Stimulated activated CD4-positive, alpha-beta T cell treated with anti-CD3 and anti-CD28 coated beads, Interleukin-12 subunit alpha, Interleukin-12 subunit beta, amount 100 ng/mL, for 24 hours (primary cell): Measurements from ENCODE around the gene NXPH2.

Experiments used
- DNase-seq, 2 experiments: peaks; one replicate each; pipeline ENCODE4 v3.0.0-alpha.2; 2020; ENCODE audit warnings: low read depth in 2 of 2

Gene NXPH2

DNA sequence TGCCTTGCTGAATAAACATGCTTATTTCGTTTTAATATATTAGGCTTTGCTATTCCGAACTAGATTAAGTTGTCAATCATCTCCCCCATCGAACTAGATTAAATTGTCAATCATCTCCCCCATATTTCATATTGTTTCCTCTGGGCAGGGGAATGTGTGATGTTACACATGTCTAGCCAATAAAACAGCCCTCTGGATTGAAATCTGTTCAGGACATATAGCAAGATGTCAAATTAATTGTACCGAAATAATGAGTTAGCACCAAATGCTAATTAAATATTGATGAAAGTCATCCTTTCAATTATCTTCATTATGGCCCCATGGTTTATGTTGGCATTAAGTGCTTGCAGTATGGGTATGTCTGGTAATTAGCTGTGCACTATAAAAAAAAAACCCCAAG lies 143.1 kb downstream of the NXPH2 start:
- DNase-seq, result no peak

DNA sequence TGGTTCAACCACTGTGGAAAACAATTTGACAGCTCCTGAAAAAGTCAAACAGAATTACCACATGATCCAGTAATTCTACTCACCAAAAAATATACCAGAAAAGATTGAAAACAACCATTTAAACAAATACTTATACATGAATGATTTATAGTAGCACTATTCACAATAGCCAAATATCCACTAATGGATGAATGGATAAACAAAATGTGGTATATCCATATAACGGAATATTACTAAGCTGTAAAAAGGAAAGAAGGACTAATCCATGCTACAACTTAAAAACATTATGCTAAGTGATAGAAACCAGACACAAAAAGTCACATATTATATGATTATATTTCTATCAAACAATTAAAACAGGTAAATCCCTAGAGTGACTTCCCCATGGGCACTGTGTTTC lies 147.1 kb downstream of the NXPH2 start:
- DNase-seq, result no peak

DNA sequence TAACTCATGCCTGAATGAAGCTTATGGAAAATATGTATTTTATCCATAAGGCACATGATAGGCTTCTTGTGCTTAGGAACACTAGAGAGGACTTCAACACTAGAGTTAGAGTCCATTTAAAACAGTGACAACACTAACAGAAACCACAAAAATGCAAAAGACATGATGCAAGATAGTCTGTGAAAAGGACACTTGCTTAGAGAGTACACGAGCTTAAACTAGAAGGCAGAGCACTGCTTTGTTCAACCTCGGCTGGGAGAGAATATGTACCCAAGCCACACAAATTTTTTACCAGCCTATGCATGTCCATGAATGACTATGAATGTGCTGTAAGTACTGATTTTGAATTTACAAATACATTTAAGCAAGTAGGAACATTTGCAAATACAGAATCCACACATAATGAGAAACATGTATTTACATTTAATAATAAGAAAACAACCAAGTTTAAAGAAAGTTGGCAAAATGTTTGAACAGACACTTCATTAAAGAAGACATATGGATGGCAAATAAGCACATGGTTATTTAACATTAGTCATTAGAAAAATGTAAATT lies 148.0 kb downstream of the NXPH2 start:
- DNase-seq, result no peak

DNA sequence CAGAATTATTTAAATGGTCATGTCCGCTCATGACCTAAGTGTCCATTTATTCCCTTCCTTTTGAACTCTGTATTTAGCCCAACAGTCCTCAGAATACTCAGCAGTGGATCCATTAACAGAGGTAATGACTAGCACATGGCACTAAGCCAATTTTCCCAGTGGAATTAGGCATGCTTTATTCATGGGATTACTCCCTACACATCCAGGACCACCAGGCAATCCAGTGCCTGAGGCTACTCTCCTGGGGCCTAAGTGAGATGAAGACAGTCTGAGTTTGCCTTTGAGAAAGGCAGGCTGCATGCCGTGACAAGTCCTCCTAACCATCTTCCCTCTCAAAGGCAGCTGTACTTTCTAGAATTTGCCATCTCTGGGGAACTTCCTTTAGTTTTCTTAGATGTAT lies 150.0 kb downstream of the NXPH2 start:
- DNase-seq, result no peak

DNA sequence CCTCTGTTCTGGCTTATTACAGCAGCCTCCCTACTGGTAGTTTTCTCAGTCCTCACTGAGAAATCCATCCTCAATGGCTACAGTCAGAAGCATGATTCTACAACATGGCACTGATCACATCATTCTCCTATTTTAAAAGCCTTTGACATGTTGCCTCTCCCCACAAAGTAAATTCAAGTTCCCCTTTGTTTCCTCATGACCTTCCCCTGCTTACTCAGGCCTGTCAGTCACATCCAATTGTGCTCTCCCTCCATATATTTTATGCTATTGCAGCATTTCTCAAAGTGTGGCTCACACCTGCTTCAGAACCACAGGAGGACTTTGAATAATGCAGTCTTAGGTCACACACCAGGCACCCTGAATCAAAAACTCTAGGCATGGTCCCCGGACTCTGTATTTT lies 154.0 kb downstream of the NXPH2 start:
- no peak for DNase-seq

DNA sequence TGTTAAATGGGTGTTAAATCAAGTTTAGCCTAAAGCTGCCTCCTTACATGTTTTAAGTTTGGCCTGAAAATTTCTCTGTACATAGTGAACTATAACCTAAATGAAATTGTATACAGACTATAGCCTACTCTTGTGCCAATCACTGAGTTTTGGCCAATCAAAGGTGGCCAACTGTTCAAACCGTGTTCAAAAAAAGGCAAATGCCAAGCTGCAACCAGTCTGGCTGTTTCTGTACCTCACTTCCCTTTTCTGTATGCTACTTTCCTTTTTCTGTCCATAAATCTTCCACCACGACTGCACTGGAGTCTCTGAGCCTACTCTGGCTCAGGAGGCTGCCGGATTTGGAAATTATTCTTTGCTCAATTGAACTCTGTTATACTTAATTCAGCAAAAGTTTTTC lies 157.6 kb downstream of the NXPH2 start:
- DNase-seq, result no peak

DNA sequence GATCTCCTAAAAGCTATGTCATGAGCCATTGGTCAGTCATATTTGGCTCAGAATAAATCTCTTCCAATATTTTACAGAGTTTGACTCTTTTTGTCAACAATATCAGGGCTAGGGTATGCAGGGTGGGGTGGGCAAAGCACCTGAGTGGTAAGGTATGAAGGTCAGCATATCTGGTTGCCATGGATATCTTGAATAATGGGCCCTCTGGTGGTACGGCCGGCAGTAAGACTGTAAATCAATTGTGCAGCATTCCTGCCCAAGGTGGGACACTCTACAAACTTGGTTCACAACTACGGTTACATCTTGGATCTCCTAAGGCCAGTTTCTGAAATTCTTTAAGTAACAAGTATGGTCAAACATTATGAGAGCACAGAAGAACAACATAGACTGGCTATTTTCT lies 159.1 kb downstream of the NXPH2 start:
- DNase-seq, result no peak

DNA sequence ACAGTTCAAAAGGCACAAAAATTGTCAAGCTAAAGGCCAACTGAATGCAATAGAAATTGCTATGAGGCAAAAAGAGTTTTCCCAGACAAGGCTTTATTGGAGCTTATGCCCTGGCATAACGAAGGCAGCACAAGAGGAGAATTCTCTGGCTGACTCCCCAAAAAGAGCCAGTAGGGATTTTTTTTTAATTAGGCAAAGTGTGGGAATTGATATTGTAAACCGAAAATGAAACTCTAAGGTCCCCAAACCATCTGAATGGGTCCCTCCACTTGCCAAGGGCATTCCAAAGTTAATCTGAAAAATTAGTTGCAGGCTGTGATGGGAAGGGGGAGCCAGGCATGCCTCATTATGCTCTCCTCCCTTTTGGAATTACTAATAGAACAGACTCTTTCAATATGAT lies 159.8 kb downstream of the NXPH2 start:
- DNase-seq, result no peak
